Measurements from ENCODE around the gene DCBLD1. TPM values are rescaled to one million over a fixed set of nuclear protein-coding genes. Genes with fewer than 3 reads are reported as not detected.

DCBLD1 gene
- total and polyA plus RNA-seq, 9 of the 15 experiments (the other 6 are each of a cell fraction or from before 2014, with no cell fraction given) = 0.80 to 8.5 (median 6.8) TPM

- no peak for TF ChIP-seq ZBTB33 (CRISPR knock-in tag; IDR thresholded peaks at IDR 0.05)
These were observed 75.5 kb downstream of the DCBLD1 start (continued) for GRCh38 chr6:117557951-117558350.

DNA sequence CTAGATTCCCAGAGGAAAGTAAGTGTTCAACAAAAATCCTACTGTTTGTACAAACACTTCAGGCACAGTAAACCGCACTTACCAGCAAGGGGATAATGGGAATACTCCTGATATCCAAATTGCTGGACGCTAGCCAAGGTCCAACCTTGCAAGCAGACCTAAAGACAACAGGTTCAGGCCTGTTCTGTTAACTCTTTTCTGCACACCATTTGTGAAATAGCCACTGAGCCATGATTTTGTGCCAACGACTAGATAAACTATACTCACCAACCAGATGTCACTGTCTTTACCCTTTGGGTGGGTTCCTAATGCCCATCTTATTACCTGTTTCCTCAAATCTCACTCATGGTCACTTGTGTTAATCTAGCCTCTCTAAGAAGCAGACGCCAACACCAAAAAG, 76.3 kb downstream of the DCBLD1 start:
- ChIA-PET CTCF (ENCODE audit: low intra/inter-chr PET ratio) (no interaction called here), POLR2A (interaction anchor here (2.0 kb wide), 1 partner anchor 10 kb away, joined by 8 read pairs; no protein-coding TSS in a partner anchor)
- Histone ChIP-seq H3K4me2 (ENCODE audit: insufficient read depth, low read length) (no peak overlapping the region), H4K20me1 (replicated peaks; ENCODE audit: control insufficient read depth, insufficient read depth, low read length) (no peaks in the 10 kb centered on the region), H3K9me1 (ENCODE audit: control insufficient read depth, insufficient read depth, low read length) (no peaks in the 10 kb centered on the region), H3K27ac (ENCODE audit: extremely low read depth, low read depth, low read length) (no peak overlapping the region), H3K9me3 (replicated peaks; ENCODE audit: control insufficient read depth, insufficient read depth, low read depth, low read length) (no peaks in the 10 kb centered on the region), H3K36me3 (ENCODE audit: control insufficient read depth, insufficient read depth, low read length) (peaks cover 28% of the 10 kb centered on the region; the same call in 2 of the 3 replicates), H3K79me2 (ENCODE audit: control insufficient read depth, insufficient read depth, low read length) (no peaks in the 10 kb centered on the region), H3K4me1 (replicated peaks in 1 of 2; ENCODE audit: control insufficient read depth in 2 of 2, insufficient read depth in 2 of 2, low read length in 2 of 2) (peaks cover 0 to 6% of the 10 kb centered on the region in 2 experiments; a peak in 2 of 5 replicates), H2AFZ (ENCODE audit: low read depth, low read length) (no peak overlapping the region), H3K27me3 (ENCODE audit: control insufficient read depth in 2 of 2, insufficient read depth in 2 of 2, low read length in 2 of 2) (no peaks in the 10 kb centered on the region), H3K9ac (ENCODE audit: insufficient read depth in 1 of 2, low read depth in 2 of 2, low read length in 2 of 2) (no peak overlapping the region), H3K4me3 (no peak overlapping the region)
- DNase-seq (ENCODE audit: extremely low read depth in 1 of 4, low spot score in 3 of 4) (peak in 1 of 4 experiments; percentile 2), ATAC-seq (no peak), FAIRE-seq (no peak)
- BruUV-seq (replicated peaks) = no TSS peak
- WGBS (ENCODE audit: insufficient coverage, low coverage, missing lambda C conversion rate) = 76% methylated on average over 4 of the region's 4 CpGs
- TF ChIP-seq SMARCA5 (IDR thresholded peaks at IDR 0.05) (no peak), NFIC (IDR thresholded peaks at IDR 0.05) (peak; percentile 15; the same call in 1 of the 2 replicates), SUPT5H (IDR thresholded peaks at IDR 0.05) (peak; percentile 41; the same call in 1 of the 2 replicates), EP400 (IDR thresholded peaks at IDR 0.05) (no peak)
- in situ Hi-C loops (cut with MboI) (loop anchor here (10.0 kb wide), 1 partner anchor 104 kb away; no protein-coding TSS in a partner anchor), intact Hi-C loops (cut with micrococcal nuclease) (loop anchor here (5.0 kb wide), 1 partner anchor 212 kb away; no protein-coding TSS in a partner anchor)
